OCI-LY1 (cell line): ENCODE measurements around the gene PGAP1.

Experiments
- H2AFZ ChIP-seq: fragments of 200-600 bp; sonication (generic), shearing (Covaris generic); 2 replicates; pipeline ENCODE4 v1.6.0; 2014; ENCODE audit warnings: antibody characterized with exemption, mild to moderate bottlenecking, low read length
- H3F3A ChIP-seq: fragments of 200-600 bp; sonication (generic), shearing (Covaris generic); 2 replicates; pipeline ENCODE4 v1.6.0; 2014; ENCODE audit warnings: mild to moderate bottlenecking, antibody characterized with exemption, low read length, moderate library complexity; ENCODE audit not compliant: insufficient read depth
- H3K27ac ChIP-seq: fragments of 200-600 bp; sonication (generic); 2 replicates; pipeline ENCODE4 v1.5.1; 2014; ENCODE audit warnings: low read length, mixed run types, mild to moderate bottlenecking, low read depth; ENCODE audit not compliant: poor library complexity, severe bottlenecking
- H3K27me3 ChIP-seq: fragments of 200-600 bp; sonication (generic); 2 replicates; pipeline ENCODE4 v1.6.0; 2014; ENCODE audit warnings: antibody characterized with exemption, mild to moderate bottlenecking, low read length, moderate library complexity; ENCODE audit not compliant: insufficient read depth
- H3K36me3 ChIP-seq: fragments of 200-600 bp; sonication (generic); 2 replicates; pipeline ENCODE4 v1.6.1; 2014; ENCODE audit warnings: mild to moderate bottlenecking, antibody characterized with exemption, low read length, moderate library complexity, mixed read lengths; ENCODE audit not compliant: insufficient read depth
- H3K4me1 ChIP-seq: fragments of 200-600 bp; sonication (generic); 2 replicates; pipeline ENCODE4 v1.5.1; 2014; ENCODE audit warnings: mild to moderate bottlenecking, low read length, moderate library complexity; ENCODE audit not compliant: insufficient read depth, severe bottlenecking
- H3K4me2 ChIP-seq: fragments of 200-600 bp; sonication (generic), shearing (Covaris generic); 2 replicates; pipeline ENCODE4 v1.6.1; 2014; ENCODE audit warnings: low read length
- H3K4me3 ChIP-seq: fragments of 200-600 bp; sonication (generic); 2 replicates; pipeline ENCODE4 v1.5.1; 2014; ENCODE audit warnings: low read length, low read depth, mild to moderate bottlenecking, mixed read lengths; ENCODE audit not compliant: poor library complexity, severe bottlenecking
- H3K79me2 ChIP-seq: fragments of 200-600 bp; shearing (Covaris generic); 2 replicates; pipeline ENCODE4 v1.6.1; 2016; ENCODE audit warnings: mixed run types, low read length, mixed read lengths; ENCODE audit not compliant: insufficient read depth
- H3K9ac ChIP-seq: fragments of 200-600 bp; sonication (generic), shearing (Covaris generic); 2 replicates; pipeline ENCODE4 v1.6.1; 2014; ENCODE audit warnings: mild to moderate bottlenecking, low read length, mixed read lengths
- H3K9me2 ChIP-seq: fragments of 200-600 bp; sonication (generic), shearing (Covaris generic); 2 replicates; pipeline ENCODE4 v1.6.1; 2014; ENCODE audit warnings: low read depth, mild to moderate bottlenecking, low read length, mixed read lengths
- H3K9me3 ChIP-seq: fragments of 200-600 bp; shearing (Covaris generic); 2 replicates; pipeline ENCODE4 v1.6.1; 2014; ENCODE audit warnings: low read length, mixed read lengths
- H4K20me1 ChIP-seq: fragments of 200-600 bp; sonication (generic), shearing (Covaris generic); 2 replicates; pipeline ENCODE4 v1.6.0; 2016; ENCODE audit warnings: mild to moderate bottlenecking, low read length; ENCODE audit not compliant: insufficient read depth
- EZH2 ChIP-seq: fragments of 200-600 bp; sonication (generic), shearing (Covaris generic); IDR thresholded peaks from 2 replicates; pipeline ENCODE4 v1.8.0; 2017; ENCODE audit warnings: borderline replicate concordance, mixed run types, mild to moderate bottlenecking, antibody characterized with exemption, low read length, moderate library complexity, mixed read lengths
- TF ChIP-seq, protein P1 (sequence below): fragments of 200-600 bp; sonication (generic), shearing (Covaris generic); IDR thresholded peaks from 2 replicates; pipeline ENCODE4 v1.5.1; 2017; ENCODE audit warnings: mild to moderate bottlenecking, antibody characterized with exemption, low read length, moderate library complexity, mixed read lengths

PGAP1 gene

DNA sequence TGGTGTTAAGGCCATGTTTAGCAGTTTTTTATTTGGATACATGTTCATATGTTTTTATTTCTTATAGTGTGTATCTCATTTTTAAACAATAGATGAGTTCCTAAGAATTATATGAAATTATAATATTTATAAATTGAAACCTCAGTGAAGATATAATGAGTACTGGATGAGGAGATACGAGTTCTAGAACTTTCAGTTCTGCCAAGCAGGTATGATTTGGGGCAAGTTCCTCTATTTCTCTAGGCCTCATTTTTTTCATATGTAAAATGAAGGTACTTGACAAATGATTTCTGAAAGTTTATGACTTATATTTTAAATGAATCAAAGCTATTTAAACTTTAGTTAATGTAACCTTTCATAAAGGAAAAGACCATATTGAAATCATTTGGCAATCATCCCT lies 8.2 kb upstream of the PGAP1 start:
- no peaks in the 10 kb centered on the region for H3K27me3 ChIP-seq
- no peaks in the 10 kb centered on the region for H3K9me2 ChIP-seq
- H3K4me1 ChIP-seq, result no peaks in the 10 kb centered on the region
- no peak overlapping the region for H3K27ac ChIP-seq
- no peaks in the 10 kb centered on the region for H4K20me1 ChIP-seq
- no peak overlapping the region for H3K9ac ChIP-seq
- H3F3A ChIP-seq, result no peaks in the 10 kb centered on the region
- TF ChIP-seq, protein P1, sequence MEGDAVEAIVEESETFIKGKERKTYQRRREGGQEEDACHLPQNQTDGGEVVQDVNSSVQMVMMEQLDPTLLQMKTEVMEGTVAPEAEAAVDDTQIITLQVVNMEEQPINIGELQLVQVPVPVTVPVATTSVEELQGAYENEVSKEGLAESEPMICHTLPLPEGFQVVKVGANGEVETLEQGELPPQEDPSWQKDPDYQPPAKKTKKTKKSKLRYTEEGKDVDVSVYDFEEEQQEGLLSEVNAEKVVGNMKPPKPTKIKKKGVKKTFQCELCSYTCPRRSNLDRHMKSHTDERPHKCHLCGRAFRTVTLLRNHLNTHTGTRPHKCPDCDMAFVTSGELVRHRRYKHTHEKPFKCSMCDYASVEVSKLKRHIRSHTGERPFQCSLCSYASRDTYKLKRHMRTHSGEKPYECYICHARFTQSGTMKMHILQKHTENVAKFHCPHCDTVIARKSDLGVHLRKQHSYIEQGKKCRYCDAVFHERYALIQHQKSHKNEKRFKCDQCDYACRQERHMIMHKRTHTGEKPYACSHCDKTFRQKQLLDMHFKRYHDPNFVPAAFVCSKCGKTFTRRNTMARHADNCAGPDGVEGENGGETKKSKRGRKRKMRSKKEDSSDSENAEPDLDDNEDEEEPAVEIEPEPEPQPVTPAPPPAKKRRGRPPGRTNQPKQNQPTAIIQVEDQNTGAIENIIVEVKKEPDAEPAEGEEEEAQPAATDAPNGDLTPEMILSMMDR, result no peak
- no peak overlapping the region for H3K4me3 ChIP-seq
- H3K4me2 ChIP-seq, result no peak overlapping the region
- H3K36me3 ChIP-seq, result no peaks in the 10 kb centered on the region
- H3K9me3 ChIP-seq, result no peaks in the 10 kb centered on the region
- H3K79me2 ChIP-seq, result no peaks in the 10 kb centered on the region
- no peak overlapping the region; the same call in 1 of the 2 replicates for H2AFZ ChIP-seq

DNA sequence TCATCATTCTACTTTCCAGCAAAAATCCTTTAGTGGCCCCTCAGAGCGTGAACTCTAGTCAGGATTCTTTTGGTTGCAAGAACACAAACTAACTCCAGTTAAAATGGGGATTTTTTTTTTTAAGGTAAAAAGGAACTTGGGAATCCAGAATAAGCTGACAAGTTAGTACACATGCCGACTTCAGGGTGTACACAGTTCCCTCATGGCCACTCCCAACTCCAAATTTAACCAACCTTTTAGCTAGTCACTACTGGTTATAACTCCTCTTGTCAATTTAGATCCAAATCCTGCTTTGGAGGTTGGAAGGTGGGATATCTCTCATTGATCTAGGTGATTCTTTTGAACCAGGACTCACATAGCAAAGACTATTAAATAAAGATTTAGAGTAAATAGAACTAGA lies 5.0 kb upstream of the PGAP1 start:
- Histone ChIP-seq H3K27ac (no peak overlapping the region), H3K79me2 (no peaks in the 10 kb centered on the region), H3K36me3 (no peaks in the 10 kb centered on the region), H4K20me1 (no peaks in the 10 kb centered on the region), H3K4me1 (peaks cover 6% of the 10 kb centered on the region), H3K4me3 (no peak overlapping the region), H3F3A (no peaks in the 10 kb centered on the region), H3K4me2 (no peak overlapping the region), H3K27me3 (no peaks in the 10 kb centered on the region), H2AFZ (no peak overlapping the region), H3K9me2 (no peaks in the 10 kb centered on the region), H3K9ac (no peak overlapping the region), H3K9me3 (no peaks in the 10 kb centered on the region)
- TF ChIP-seq, protein P1, result no peak
- TF ChIP-seq EZH2, result no peak

DNA sequence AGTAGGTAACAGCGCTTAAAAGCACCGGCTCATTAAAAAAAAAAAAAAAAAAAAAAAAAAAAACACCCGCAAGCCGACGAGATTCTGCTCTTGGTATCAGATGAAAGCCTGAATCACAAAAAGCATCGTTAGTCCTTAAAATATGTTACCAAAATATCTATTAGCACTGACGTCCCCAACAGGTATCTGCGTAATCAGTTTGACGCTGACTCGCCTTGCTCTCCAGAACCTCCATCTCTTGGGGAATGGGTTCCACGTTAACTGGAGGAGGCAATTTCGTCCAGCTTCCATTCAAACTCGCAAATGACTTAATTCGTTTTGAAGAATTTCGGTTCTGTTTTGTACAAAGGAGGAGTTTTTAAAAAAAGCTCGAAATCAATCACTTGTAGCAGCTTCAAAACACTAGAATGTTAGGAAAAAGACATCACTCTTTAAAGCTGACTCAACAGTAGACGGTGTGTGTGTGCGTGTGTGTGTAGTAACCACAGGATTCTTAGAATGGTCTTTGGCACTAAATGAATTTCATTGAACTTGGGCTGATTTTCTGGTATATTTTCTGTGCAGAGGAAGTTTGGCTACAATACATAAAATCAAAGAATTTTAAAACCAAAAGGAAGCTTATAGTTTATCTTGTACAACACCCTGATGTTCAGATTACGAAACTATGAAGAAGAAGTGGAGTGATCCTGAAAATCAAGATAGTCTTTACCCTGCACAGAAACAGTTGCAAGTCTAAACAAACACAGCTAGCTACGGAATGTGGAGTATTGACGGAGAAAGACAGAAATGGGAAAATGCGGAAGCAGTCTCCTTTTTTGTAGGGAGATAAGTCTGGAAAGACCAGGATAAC lies 1.1 kb upstream of the PGAP1 start:
- H3K4me3 ChIP-seq, result peak overlapping the region; percentile 72
- H3F3A ChIP-seq, result no peaks in the 10 kb centered on the region
- H2AFZ ChIP-seq, result peak overlapping the region; percentile 20
- no peak overlapping the region for H3K27ac ChIP-seq
- peaks cover 29% of the 10 kb centered on the region for H3K4me1 ChIP-seq
- H3K4me2 ChIP-seq, result peak overlapping the region; percentile 80
- no peaks in the 10 kb centered on the region for H4K20me1 ChIP-seq
- H3K9ac ChIP-seq, result peak overlapping the region; percentile 75
- no peaks in the 10 kb centered on the region for H3K27me3 ChIP-seq
- TF ChIP-seq EZH2, result no peak
- TF ChIP-seq, protein P1, result no peak
- no peaks in the 10 kb centered on the region for H3K79me2 ChIP-seq
- no peaks in the 10 kb centered on the region for H3K9me3 ChIP-seq
- no peaks in the 10 kb centered on the region for H3K9me2 ChIP-seq
- no peaks in the 10 kb centered on the region for H3K36me3 ChIP-seq
